Epithelial cell of esophagus (primary cell): ENCODE data around the gene TRIM71.

Experiments
- DNase-seq: peaks from one replicate; pipeline ENCODE4 v3.0.0; 2010; ENCODE audit warnings: low read depth
- H3K4me3 ChIP-seq: 2 replicates; pipeline ENCODE4 v1.5.1; 2011; ENCODE audit warnings: mild to moderate bottlenecking, low read length, control low read depth
- TF ChIP-seq, protein P1 (sequence below): IDR thresholded peaks from 2 replicates; pipeline ENCODE4 v1.5.1; 2011; ENCODE audit warnings: low read depth, mild to moderate bottlenecking, low read length, control low read depth, inconsistent platforms; ENCODE audit not compliant: insufficient read depth; ENCODE audit errors: missing control alignments

TRIM71 gene

DNA sequence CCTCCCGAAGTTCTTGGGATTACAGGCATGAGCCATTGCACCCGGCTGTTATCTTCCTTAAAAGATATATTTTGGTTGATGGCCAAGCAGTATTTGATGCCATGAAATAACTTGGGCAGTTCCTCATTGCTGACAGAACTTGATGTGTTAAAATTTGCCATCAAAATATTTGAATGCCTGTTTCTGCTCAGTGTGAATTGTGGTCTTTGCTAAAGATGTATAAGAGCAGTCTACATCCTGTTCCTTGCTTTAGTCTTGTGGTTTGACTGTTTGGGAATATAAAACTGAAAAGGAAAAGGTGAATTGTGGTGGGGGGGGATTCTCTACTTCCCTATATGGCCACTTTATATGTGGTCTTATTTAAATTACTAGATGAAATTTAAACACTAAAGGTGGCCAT, 14.0 kb downstream of the TRIM71 start:
- no peak for DNase-seq
- no peak overlapping the region for H3K4me3 ChIP-seq
- TF ChIP-seq, protein P1, sequence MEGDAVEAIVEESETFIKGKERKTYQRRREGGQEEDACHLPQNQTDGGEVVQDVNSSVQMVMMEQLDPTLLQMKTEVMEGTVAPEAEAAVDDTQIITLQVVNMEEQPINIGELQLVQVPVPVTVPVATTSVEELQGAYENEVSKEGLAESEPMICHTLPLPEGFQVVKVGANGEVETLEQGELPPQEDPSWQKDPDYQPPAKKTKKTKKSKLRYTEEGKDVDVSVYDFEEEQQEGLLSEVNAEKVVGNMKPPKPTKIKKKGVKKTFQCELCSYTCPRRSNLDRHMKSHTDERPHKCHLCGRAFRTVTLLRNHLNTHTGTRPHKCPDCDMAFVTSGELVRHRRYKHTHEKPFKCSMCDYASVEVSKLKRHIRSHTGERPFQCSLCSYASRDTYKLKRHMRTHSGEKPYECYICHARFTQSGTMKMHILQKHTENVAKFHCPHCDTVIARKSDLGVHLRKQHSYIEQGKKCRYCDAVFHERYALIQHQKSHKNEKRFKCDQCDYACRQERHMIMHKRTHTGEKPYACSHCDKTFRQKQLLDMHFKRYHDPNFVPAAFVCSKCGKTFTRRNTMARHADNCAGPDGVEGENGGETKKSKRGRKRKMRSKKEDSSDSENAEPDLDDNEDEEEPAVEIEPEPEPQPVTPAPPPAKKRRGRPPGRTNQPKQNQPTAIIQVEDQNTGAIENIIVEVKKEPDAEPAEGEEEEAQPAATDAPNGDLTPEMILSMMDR: no peak

- no peak for DNase-seq
- TF ChIP-seq, protein P1: no peak
These were observed 14.4 kb downstream of the TRIM71 start for GRCh38 chr3:32832193-32832592.

GRCh38 chr3:32835049-32835371, 17.2 kb downstream of the TRIM71 start:
- DNase-seq: no peak
- TF ChIP-seq, protein P1: no peak
- no peak overlapping the region for H3K4me3 ChIP-seq

More at GRCh38 chr3:32832193-32832592, 14.4 kb downstream of the TRIM71 start:
- no peak overlapping the region for H3K4me3 ChIP-seq

GRCh38 chr3:32835961-32836360, 18.2 kb downstream of the TRIM71 start:
- TF ChIP-seq, protein P1: no peak
- no peak for DNase-seq
- H3K4me3 ChIP-seq: no peak overlapping the region

- TF ChIP-seq, protein P1: no peak
- DNase-seq: no peak
- H3K4me3 ChIP-seq: no peak overlapping the region
These were observed 18.8 kb downstream of the TRIM71 start for GRCh38 chr3:32836601-32837000.

DNA sequence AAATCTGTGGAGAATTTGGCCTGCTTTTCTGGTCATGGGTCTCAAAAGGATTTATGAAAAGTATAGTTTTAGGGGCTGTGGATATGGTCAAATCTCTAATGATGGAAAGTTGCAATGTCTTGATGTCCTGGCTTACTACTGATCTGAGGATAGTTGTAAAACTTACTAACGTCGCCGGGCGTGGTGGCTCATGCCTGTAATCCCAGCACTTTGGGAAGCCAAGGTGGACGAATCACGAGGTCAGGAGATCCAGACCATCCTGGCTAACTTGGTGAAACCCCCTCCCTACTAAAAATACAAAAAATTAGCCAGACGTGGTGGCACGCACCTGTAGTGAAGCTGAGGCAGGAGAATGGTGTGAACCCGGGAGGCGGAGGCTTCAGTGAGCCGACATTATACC, 19.6 kb downstream of the TRIM71 start:
- TF ChIP-seq, protein P1: no peak
- no peak overlapping the region for H3K4me3 ChIP-seq
- DNase-seq: no peak

GRCh38 chr3:32837789-32838188, 20.0 kb downstream of the TRIM71 start:
- TF ChIP-seq, protein P1: no peak
- DNase-seq: no peak
- no peak overlapping the region for H3K4me3 ChIP-seq
